Sigmoid colon (tissue), 7 donors: ENCODE measurements around the gene ASAP2. TPM values are rescaled to one million over a fixed set of nuclear protein-coding genes. Genes with fewer than 3 reads are reported as not detected.

Experiments used
- DNase-seq: peaks from one replicate; pipeline ENCODE4 v3.0.0-alpha.2; 2019
- H3K27ac ChIP-seq, 4 donors: fragments of 200-600 bp; sonication (generic); one replicate each; pipeline ENCODE4 v1.5.1; 2016 to 2019; ENCODE audit warnings: mild to moderate bottlenecking in 1 of 4
- H3K27me3 ChIP-seq, 3 donors: fragments of 200-600 bp; sonication (generic); one replicate each; pipeline ENCODE4 v1.5.1; 2019; ENCODE audit warnings: mild to moderate bottlenecking in 1 of 3
- H3K36me3 ChIP-seq, 4 donors: fragments of 200-600 bp; sonication (generic); one replicate each; pipeline ENCODE4 v1.5.1; 2016 to 2019
- H3K4me1 ChIP-seq, 4 donors: fragments of 200-600 bp; sonication (generic); one replicate each; pipeline ENCODE4 v1.5.1; 2017 to 2019
- H3K4me3 ChIP-seq, 4 donors: fragments of 200-600 bp; sonication (generic); one replicate each; pipeline ENCODE4 v1.5.1; 2017 to 2019; ENCODE audit warnings: mild to moderate bottlenecking in 2 of 4, moderate library complexity in 1 of 4
- H3K9me3 ChIP-seq, 4 donors: fragments of 200-600 bp in 3 of 4; sonication (generic) in 3 of 4; one replicate each; pipeline versions ENCODE4 v1.5.1 to v1.6.1; 2013 to 2019
- CTCF ChIP-seq, 4 experiments: fragments of 450-650 bp in 3 of 4; fragments of 200-600 bp in 1 of 4; IDR thresholded peaks; one replicate each; pipeline ENCODE4 v1.5.1; 2016 to 2019; ENCODE audit warnings: antibody characterized with exemption in 4 of 4, mild to moderate bottlenecking in 3 of 4, moderate library complexity in 2 of 4
- EP300 ChIP-seq, 4 donors: sonication (generic); formaldehyde crosslinking; IDR thresholded peaks; one replicate each; pipeline ENCODE4 v1.6.1; 2017; ENCODE audit warnings: antibody characterized with exemption in 4 of 4
- POLR2A ChIP-seq, 2 donors: fragments of 450-650 bp; IDR thresholded peaks; one replicate each; pipeline ENCODE4 v1.6.1; 2016; ENCODE audit warnings: antibody characterized with exemption in 2 of 2, mild to moderate bottlenecking in 2 of 2, moderate library complexity in 2 of 2
- POLR2AphosphoS5 ChIP-seq, 4 donors: sonication (generic); formaldehyde crosslinking; IDR thresholded peaks; one replicate each; pipeline ENCODE4 v1.6.1; 2017; ENCODE audit warnings: antibody characterized with exemption in 4 of 4
- WGBS, 2 donors: extraction: QIAGEN DNeasy Blood & Tissue Kit; methylation state at CpG; one replicate each; pipeline ENCODE4 v1.1.7; 2013; 5-methylcytosine and 5-hydroxymethylcytosine counted together
- intact Hi-C: fragments of 100-400 bp; cut with DNase I; formaldehyde crosslinking; loops from one replicate; pipeline ENCODE4 v1.15.1; 2023
- polyA plus RNA-seq, 3 donors: library from polyadenylated mRNA; stranded (reverse); fragments of 200-250 nt; gene quantifications; one replicate each; pipeline ENCODE4 v1.2.3, GENCODE V29; 2013
- total RNA-seq, 4 donors: library from RNA; depleted of rRNA; stranded (reverse); fragments of >200 nt; gene quantifications; one replicate each; pipeline ENCODE4 v1.1.0, GENCODE V29; 2016
- donor health status: healthy with polysubstance abuse.
- donor health status: Bipolar disorder and iron deficiency.
- donor health status: healthy.

Gene ASAP2
- total and polyA plus RNA-seq, 7 donors, result 15.1 to 56.5 (median 25.8) TPM

DNA sequence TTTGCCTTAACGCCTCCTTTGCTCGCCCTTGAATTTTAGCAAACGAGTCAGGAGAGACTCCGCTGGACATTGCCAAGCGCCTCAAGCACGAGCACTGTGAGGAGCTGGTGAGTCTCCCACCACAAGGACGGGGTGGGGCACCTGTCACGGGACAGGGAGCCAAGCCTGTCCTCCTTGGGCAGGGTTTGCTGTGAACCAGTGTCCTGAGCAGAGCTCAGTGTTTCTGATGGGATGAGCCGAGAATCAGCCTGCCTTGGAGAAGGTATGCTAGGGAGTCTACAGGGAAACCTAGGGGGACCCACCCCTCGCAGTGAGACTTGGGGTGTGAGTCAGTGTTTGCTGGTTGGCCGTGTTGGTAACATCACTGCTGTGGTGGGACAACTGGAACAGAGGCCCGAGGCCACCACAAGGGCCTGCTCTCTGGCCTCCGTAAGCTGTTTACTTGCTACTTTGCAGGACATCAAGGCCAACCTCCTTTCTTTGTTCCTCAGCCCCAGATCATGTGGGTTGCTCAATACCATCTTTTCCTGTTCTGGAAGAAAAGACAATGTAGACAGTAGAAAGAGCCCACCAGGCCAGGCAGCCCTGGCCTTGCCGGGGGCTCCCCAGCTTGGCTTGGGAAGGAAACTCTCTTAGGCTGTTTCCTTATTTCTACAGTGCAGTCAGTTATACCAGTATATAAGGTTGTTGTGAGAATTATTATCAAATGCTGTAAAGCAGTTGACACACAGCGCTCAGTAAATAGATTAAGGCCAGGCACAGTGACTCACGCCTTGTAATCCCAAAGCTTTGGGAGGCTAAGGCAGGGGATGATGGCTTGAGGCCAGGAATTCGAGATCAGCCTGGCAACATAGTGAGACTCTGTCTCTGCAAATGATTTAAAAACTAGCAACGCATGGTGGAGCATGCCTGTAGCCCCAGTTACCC, 174.4 kb downstream of the ASAP2 start:
- intact Hi-C loops, result no loop called here
- no peak overlapping the region for H3K4me3 ChIP-seq
- peaks cover 0 to 35% (median 0%) of the 10 kb centered on the region in 4 donors for H3K36me3 ChIP-seq
- peaks cover 0 to 41% (median 37%) of the 10 kb centered on the region in 4 donors for H3K4me1 ChIP-seq
- WGBS, 2 donors, result 79 to 81% methylated on average over 18 of the region's 18 CpGs
- peak; percentile 79 for DNase-seq
- no peaks in the 10 kb centered on the region for H3K27me3 ChIP-seq
- no peaks in the 10 kb centered on the region for H3K9me3 ChIP-seq
- H3K27ac ChIP-seq, result peak overlapping the region; percentile 69 to 78 (median 70)
- TF ChIP-seq POLR2AphosphoS5 (IDR thresholded peaks at IDR 0.05) (peak in 3 of 4 donors; percentile 4 to 31 (median 10)), POLR2A (IDR thresholded peaks at IDR 0.05) (no peak), CTCF (IDR thresholded peaks at IDR 0.05) (no peak), EP300 (IDR thresholded peaks at IDR 0.05) (no peak)

- no peak for TF ChIP-seq CTCF (IDR thresholded peaks at IDR 0.05)
- TF ChIP-seq POLR2AphosphoS5 (IDR thresholded peaks at IDR 0.05), result no peak
- no peak for TF ChIP-seq EP300 (IDR thresholded peaks at IDR 0.05)
- TF ChIP-seq POLR2A (IDR thresholded peaks at IDR 0.05), result no peak
- peak overlapping the region in 1 of 4 donors; percentile 78 for H3K27ac ChIP-seq
- H3K4me3 ChIP-seq, result no peak overlapping the region
- peaks cover 0 to 47% (median 44%) of the 10 kb centered on the region in 4 donors for H3K4me1 ChIP-seq
- H3K27me3 ChIP-seq, result no peaks in the 10 kb centered on the region
- intact Hi-C loops, result no loop called here
- peaks cover 0 to 24% (median 0%) of the 10 kb centered on the region in 4 donors for H3K36me3 ChIP-seq
- 92% methylated on average over 6 of the region's 6 CpGs for WGBS, 2 donors
- no peaks in the 10 kb centered on the region for H3K9me3 ChIP-seq
- peak; percentile 7 for DNase-seq
Measured at GRCh38 chr2:9382604-9383235, 176.1 kb downstream of the ASAP2 start.

- H3K36me3 ChIP-seq, result peaks cover 0 to 28% (median 0%) of the 10 kb centered on the region in 4 donors
- H3K27me3 ChIP-seq, result no peaks in the 10 kb centered on the region
- H3K4me1 ChIP-seq, result peaks cover 0 to 41% (median 32%) of the 10 kb centered on the region in 4 donors
- no peak overlapping the region for H3K27ac ChIP-seq
- peak; percentile 21 for DNase-seq
- TF ChIP-seq POLR2A (IDR thresholded peaks at IDR 0.05) (no peak), CTCF (IDR thresholded peaks at IDR 0.05) (no peak), POLR2AphosphoS5 (IDR thresholded peaks at IDR 0.05) (no peak), EP300 (IDR thresholded peaks at IDR 0.05) (no peak)
- no peaks in the 10 kb centered on the region for H3K9me3 ChIP-seq
- intact Hi-C loops, result no loop called here
- WGBS, 2 donors, result 92 to 94% methylated on average over 4 of the region's 4 CpGs
- H3K4me3 ChIP-seq, result no peak overlapping the region
Measured at GRCh38 chr2:9384521-9384920, 177.9 kb downstream of the ASAP2 start.

DNA sequence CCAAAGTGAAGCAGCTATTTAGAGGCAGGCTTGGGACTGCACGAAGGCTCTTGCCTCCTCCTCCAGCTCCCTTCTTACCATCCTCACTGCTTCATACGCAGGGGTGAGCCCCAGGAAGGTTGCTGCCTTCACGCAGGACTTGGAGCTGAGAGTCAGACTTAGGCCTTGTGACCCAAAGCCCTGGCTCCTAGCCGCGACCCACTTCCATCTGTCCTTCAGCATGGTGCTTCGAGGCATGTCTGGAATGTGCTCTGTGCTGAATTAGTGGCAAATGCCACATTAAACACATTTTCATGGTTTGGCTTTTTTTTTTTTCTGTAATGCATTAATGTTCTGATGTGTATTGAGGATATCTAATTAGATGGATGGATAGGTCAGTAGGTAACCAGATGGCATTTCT, 179.2 kb downstream of the ASAP2 start:
- TF ChIP-seq POLR2A (IDR thresholded peaks at IDR 0.05) (no peak), CTCF (IDR thresholded peaks at IDR 0.05) (no peak), POLR2AphosphoS5 (IDR thresholded peaks at IDR 0.05) (no peak), EP300 (IDR thresholded peaks at IDR 0.05) (no peak)
- Histone ChIP-seq H3K4me1 (peaks cover 0 to 34% (median 26%) of the 10 kb centered on the region in 4 donors), H3K9me3 (no peaks in the 10 kb centered on the region), H3K27ac (peak overlapping the region in 3 of 4 donors; percentile 74 to 77 (median 75)), H3K4me3 (no peak overlapping the region), H3K36me3 (peaks cover 0 to 41% (median 0%) of the 10 kb centered on the region in 4 donors), H3K27me3 (no peaks in the 10 kb centered on the region)
- WGBS, 2 donors, result 94 to 95% methylated on average over 6 of the region's 6 CpGs
- intact Hi-C loops, result loop anchor here (2.0 kb wide), 1 partner anchor 37 kb away; the partner anchor contains the start of genes CPSF3 and ITGB1BP1
- peak; percentile 26 for DNase-seq
